SK-N-SH treated with all-trans-retinoic acid at 6 μM for 48 hours (cell line): ENCODE results near the gene TIMM21.

Source experiments
- ISL1 ChIP-seq: fragments of 250-450 bp; sonication (Bioruptor Pico); IDR thresholded peaks from 2 replicates; pipeline ENCODE4 v2.1.2; 2022; ENCODE audit warnings: mild to moderate bottlenecking, moderate library complexity
- TCF4 ChIP-seq: fragments of 250-450 bp; sonication (Bioruptor Pico); IDR thresholded peaks from 2 replicates; pipeline ENCODE4 v1.8.0; 2021; ENCODE audit warnings: mild to moderate bottlenecking, moderate library complexity, borderline replicate concordance
- TOX ChIP-seq: fragments of 250-450 bp; sonication (Bioruptor Pico); IDR thresholded peaks from 2 replicates; pipeline ENCODE4 v1.8.0; 2021; ENCODE audit warnings: mild to moderate bottlenecking, moderate library complexity, borderline replicate concordance
- ZFP3 ChIP-seq: fragments of 250-450 bp; sonication (Bioruptor Pico); IDR thresholded peaks from 2 replicates; pipeline ENCODE4 v1.5.0; 2020; ENCODE audit warnings: mild to moderate bottlenecking, moderate library complexity
- ZFP30 ChIP-seq: fragments of 450-650 bp; formaldehyde crosslinking; IDR thresholded peaks from 2 replicates; pipeline ENCODE4 v1.5.0; 2022; ENCODE audit warnings: mild to moderate bottlenecking, moderate library complexity
- TF ChIP-seq, protein P1 (sequence below): fragments of 250-450 bp; sonication (Bioruptor Pico); IDR thresholded peaks from 2 replicates; pipeline ENCODE4 v1.8.0; 2020; ENCODE audit warnings: mild to moderate bottlenecking, moderate library complexity, borderline replicate concordance
- TF ChIP-seq, protein P2 (sequence below): fragments of 250-450 bp; sonication (Bioruptor Pico); IDR thresholded peaks from 2 replicates; pipeline ENCODE4 v1.5.1; 2021; ENCODE audit warnings: mild to moderate bottlenecking, moderate library complexity

DNA sequence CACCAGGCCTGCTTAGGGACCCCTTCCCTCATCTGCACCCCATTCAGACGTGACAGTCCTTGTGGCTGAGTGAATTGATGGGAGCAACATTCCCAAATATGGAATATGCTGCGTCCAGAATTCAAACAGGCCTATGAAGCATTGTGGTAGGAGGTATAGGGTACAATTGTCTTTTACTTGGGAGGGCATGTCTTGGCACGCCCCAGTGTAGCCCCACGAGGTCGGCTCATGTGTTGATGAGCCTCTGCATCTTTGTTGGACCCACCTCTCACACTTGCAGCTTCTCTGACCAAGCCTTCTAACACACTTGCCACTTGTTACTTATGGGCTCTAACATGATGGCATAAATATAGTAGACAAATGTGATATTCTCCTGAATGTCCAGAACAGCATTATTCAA lies 1.6 kb downstream of the TIMM21 start:
- TF ChIP-seq, protein P1, sequence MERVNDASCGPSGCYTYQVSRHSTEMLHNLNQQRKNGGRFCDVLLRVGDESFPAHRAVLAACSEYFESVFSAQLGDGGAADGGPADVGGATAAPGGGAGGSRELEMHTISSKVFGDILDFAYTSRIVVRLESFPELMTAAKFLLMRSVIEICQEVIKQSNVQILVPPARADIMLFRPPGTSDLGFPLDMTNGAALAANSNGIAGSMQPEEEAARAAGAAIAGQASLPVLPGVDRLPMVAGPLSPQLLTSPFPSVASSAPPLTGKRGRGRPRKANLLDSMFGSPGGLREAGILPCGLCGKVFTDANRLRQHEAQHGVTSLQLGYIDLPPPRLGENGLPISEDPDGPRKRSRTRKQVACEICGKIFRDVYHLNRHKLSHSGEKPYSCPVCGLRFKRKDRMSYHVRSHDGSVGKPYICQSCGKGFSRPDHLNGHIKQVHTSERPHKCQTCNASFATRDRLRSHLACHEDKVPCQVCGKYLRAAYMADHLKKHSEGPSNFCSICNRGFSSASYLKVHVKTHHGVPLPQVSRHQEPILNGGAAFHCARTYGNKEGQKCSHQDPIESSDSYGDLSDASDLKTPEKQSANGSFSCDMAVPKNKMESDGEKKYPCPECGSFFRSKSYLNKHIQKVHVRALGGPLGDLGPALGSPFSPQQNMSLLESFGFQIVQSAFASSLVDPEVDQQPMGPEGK, result no peak
- TF ChIP-seq TCF4 (CRISPR knock-in tag) (no peak), ISL1 (CRISPR knock-in tag) (no peak), TOX (CRISPR knock-in tag) (no peak), ZFP30 (CRISPR knock-in tag) (no peak), ZFP3 (CRISPR knock-in tag) (no peak)
- TF ChIP-seq, protein P2, sequence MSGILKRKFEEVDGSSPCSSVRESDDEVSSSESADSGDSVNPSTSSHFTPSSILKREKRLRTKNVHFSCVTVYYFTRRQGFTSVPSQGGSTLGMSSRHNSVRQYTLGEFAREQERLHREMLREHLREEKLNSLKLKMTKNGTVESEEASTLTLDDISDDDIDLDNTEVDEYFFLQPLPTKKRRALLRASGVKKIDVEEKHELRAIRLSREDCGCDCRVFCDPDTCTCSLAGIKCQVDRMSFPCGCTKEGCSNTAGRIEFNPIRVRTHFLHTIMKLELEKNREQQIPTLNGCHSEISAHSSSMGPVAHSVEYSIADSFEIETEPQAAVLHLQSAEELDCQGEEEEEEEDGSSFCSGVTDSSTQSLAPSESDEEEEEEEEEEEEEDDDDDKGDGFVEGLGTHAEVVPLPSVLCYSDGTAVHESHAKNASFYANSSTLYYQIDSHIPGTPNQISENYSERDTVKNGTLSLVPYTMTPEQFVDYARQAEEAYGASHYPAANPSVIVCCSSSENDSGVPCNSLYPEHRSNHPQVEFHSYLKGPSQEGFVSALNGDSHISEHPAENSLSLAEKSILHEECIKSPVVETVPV (CRISPR knock-in tag), result no peak
